Osteocyte (in vitro differentiated cells): ENCODE data around the gene RNF20. TPM values are rescaled to one million over a fixed set of nuclear protein-coding genes. Genes with fewer than 3 reads are reported as not detected.

ENCODE experiments used
- DNase-seq: peaks from one replicate; pipeline ENCODE4 v3.0.0; 2021; ENCODE audit warnings: mixed read lengths; ENCODE audit not compliant: unreplicated experiment; ENCODE audit errors: extremely low spot score
- H3K27ac Mint-ChIP-seq: one replicate; pipeline ENCODE4 v1.8.0; 2021; ENCODE audit warnings: mild to moderate bottlenecking, mixed read lengths; ENCODE audit not compliant: unreplicated experiment
- H3K27me3 Mint-ChIP-seq: one replicate; pipeline ENCODE4 v1.8.0; 2021; ENCODE audit warnings: mixed read lengths; ENCODE audit not compliant: unreplicated experiment
- H3K36me3 Mint-ChIP-seq: one replicate; pipeline ENCODE4 v1.8.0; 2021; ENCODE audit warnings: mixed read lengths; ENCODE audit not compliant: unreplicated experiment
- H3K4me1 Mint-ChIP-seq: one replicate; pipeline ENCODE4 v1.8.0; 2021; ENCODE audit warnings: mixed read lengths; ENCODE audit not compliant: unreplicated experiment
- H3K4me3 Mint-ChIP-seq: one replicate; pipeline ENCODE4 v1.8.0; 2021; ENCODE audit warnings: mild to moderate bottlenecking, moderate library complexity, mixed read lengths; ENCODE audit not compliant: unreplicated experiment
- H3K9me3 Mint-ChIP-seq: one replicate; pipeline ENCODE4 v1.8.0; 2021; ENCODE audit warnings: mixed read lengths; ENCODE audit not compliant: unreplicated experiment
- total RNA-seq: library from RNA; stranded (reverse); gene quantifications from 2 replicates; pipeline ENCODE4 v1.2.1, GENCODE V29; 2021
- TF ChIP-seq, protein P1 (sequence below): fragments of 200-600 bp; sonication (generic); IDR thresholded peaks from 2 replicates; pipeline ENCODE4 v1.5.0; 2021; ENCODE audit warnings: antibody characterized with exemption, mild to moderate bottlenecking, moderate library complexity

The RNF20 gene
- total RNA-seq, 1 donor from 2014 or later = 54.7 TPM

DNA sequence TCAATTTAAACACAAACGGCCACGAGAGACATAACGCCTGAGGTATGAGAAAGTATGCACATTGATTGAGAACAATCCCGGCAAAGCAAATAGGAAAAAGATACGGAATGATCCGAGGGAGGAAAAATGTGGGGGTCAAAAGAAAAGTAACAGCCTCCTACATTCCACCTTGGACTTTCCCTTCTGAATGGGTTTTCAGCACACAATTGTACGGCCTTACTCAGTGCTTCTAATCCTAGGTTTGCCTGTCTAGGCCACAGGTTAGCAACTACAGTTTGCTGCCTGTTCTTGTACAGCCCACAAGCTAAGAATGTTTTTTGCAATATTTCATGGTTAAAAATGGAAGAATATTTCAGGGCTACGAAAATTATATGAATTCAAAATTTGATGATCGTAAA lies 46.2 kb upstream of the RNF20 start:
- H3K4me3 Mint-ChIP-seq = peak overlapping the region; percentile 97
- no peaks in the 10 kb centered on the region for H3K27me3 Mint-ChIP-seq
- no peak for DNase-seq
- H3K4me1 Mint-ChIP-seq = peaks cover 27% of the 10 kb centered on the region
- TF ChIP-seq, protein P1, sequence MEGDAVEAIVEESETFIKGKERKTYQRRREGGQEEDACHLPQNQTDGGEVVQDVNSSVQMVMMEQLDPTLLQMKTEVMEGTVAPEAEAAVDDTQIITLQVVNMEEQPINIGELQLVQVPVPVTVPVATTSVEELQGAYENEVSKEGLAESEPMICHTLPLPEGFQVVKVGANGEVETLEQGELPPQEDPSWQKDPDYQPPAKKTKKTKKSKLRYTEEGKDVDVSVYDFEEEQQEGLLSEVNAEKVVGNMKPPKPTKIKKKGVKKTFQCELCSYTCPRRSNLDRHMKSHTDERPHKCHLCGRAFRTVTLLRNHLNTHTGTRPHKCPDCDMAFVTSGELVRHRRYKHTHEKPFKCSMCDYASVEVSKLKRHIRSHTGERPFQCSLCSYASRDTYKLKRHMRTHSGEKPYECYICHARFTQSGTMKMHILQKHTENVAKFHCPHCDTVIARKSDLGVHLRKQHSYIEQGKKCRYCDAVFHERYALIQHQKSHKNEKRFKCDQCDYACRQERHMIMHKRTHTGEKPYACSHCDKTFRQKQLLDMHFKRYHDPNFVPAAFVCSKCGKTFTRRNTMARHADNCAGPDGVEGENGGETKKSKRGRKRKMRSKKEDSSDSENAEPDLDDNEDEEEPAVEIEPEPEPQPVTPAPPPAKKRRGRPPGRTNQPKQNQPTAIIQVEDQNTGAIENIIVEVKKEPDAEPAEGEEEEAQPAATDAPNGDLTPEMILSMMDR = no peak
- peak overlapping the region; percentile 95 for H3K27ac Mint-ChIP-seq
- peaks cover 3% of the 10 kb centered on the region for H3K9me3 Mint-ChIP-seq
- H3K36me3 Mint-ChIP-seq = peaks cover 3% of the 10 kb centered on the region

DNA sequence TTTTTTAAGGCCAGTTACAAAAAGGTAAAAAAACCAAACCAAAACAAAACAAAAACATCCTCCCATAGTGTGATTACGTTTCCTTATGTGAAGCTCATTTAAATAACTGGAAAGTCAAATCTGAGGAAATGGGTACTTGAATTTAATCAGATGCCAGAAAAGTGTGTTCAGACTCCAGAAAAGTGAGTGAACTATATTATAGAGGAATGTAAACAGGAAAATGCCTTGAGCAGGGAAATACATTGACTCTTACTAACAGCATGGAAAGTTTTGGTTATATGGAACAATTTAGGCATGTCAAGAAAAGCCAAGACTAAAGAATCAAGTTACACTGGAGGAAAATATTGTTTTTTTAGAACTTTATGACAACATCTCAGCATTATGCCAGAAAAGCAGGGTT lies 37.8 kb upstream of the RNF20 start:
- H3K27me3 Mint-ChIP-seq = no peaks in the 10 kb centered on the region
- peaks cover 7% of the 10 kb centered on the region for H3K9me3 Mint-ChIP-seq
- no peak overlapping the region for H3K4me3 Mint-ChIP-seq
- no peaks in the 10 kb centered on the region for H3K36me3 Mint-ChIP-seq
- no peak for DNase-seq
- peak overlapping the region; percentile 61 for H3K27ac Mint-ChIP-seq
- TF ChIP-seq, protein P1 = no peak
- peaks cover 14% of the 10 kb centered on the region for H3K4me1 Mint-ChIP-seq

DNA sequence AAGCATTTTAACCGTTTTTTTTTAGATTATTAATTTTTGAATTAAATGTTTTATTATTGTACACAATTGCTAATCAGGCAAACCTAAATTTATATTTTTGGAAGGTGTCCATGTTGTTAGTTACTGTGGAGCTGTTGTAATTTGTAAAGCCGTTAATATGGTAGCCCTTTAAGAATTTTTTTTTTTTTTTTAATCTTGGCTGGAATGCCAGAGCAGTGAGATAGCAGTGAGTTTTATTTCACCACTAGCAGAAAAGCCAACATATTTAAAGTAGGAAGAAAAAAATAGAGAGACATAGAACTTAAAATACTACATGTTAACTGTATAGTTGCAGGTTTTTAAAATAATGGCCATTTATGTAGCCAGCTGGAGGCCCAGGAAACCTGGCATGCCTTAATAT lies 35.3 kb upstream of the RNF20 start:
- Mint-ChIP-seq H3K27me3 (no peaks in the 10 kb centered on the region), H3K4me3 (no peak overlapping the region), H3K4me1 (peaks cover 14% of the 10 kb centered on the region), H3K36me3 (no peaks in the 10 kb centered on the region), H3K9me3 (no peaks in the 10 kb centered on the region), H3K27ac (no peak overlapping the region)
- TF ChIP-seq, protein P1 = no peak
- DNase-seq = no peak

DNA sequence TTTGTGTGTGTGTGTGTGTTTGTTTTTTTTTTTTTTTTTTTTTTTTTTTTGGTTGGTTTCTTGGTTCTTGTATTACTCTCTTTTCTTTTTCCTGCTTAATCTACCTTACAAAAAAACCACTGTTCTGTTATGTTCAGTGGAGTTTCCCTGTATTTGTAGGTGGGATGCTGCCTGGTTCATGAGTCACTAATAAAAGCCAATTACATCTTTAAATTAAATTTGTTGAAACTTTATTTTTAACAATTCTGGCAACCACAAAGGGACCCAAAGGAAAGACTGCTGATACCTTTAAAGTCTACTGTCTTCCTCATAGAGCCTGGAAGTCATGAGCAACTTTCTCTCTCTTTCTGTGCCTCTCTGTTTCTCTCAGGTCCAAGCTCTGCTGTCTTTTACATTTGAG lies 29.5 kb upstream of the RNF20 start:
- H3K9me3 Mint-ChIP-seq = no peaks in the 10 kb centered on the region
- H3K4me3 Mint-ChIP-seq = no peak overlapping the region
- H3K27me3 Mint-ChIP-seq = no peaks in the 10 kb centered on the region
- H3K4me1 Mint-ChIP-seq = peaks cover 22% of the 10 kb centered on the region
- DNase-seq = no peak
- no peaks in the 10 kb centered on the region for H3K36me3 Mint-ChIP-seq
- TF ChIP-seq, protein P1 = no peak
- no peak overlapping the region for H3K27ac Mint-ChIP-seq

DNA sequence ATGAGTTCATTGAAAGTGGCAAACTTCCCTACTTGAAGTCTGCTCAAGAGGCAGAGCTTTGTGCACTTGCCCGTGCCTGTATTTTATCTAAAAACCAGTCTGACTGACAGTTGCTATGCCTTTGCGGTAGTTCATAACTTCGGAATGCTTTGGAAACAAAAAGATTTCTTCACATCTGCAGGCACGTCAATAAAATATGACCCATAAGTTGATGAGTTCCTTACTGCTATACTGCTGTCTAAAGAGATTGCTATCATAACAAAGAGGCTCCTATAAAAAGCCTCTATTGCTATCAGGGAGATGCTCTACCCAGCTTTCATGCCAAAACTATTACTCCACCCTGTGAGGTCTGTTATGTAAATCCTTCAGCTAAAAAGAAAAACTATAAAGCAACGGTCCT lies 25.4 kb upstream of the RNF20 start:
- TF ChIP-seq, protein P1 = no peak
- Mint-ChIP-seq H3K4me1 (peaks cover 29% of the 10 kb centered on the region), H3K27ac (peak overlapping the region; percentile 43), H3K36me3 (no peaks in the 10 kb centered on the region), H3K27me3 (no peaks in the 10 kb centered on the region), H3K9me3 (no peaks in the 10 kb centered on the region), H3K4me3 (no peak overlapping the region)
- DNase-seq = no peak
